IMR-90 (cell line): Measurements from ENCODE around the gene PLD1. TPM values are rescaled to one million over a fixed set of nuclear protein-coding genes. Genes with fewer than 3 reads are reported as not detected.

Experiments
- ATAC-seq: fragments of 200-7000 bp; cut with Tn5 transposase; 2 replicates; pipeline ENCODE4 v1.9.1; 2020; ENCODE audit warnings: low read depth, mild to moderate bottlenecking, moderate library complexity
- BruUV-seq: library from RNA; stranded (reverse); fragments of 400-500 nt; replicated peaks from 2 replicates; lab custom pipeline; 2021; lab: Mats Ljungman, UMichigan
- CTCF ChIA-PET: fragments of 300-600 bp; formaldehyde crosslinking; extraction: SDS; loops from one replicate; lab custom pipeline; 2021; ENCODE audit warnings: antibody characterized with exemption; lab: Yijun Ruan, JAX
- POLR2A ChIA-PET: fragments of 300-600 bp; sonication (Branson Sonifier 250); formaldehyde crosslinking; loops from one replicate; lab custom pipeline; 2022; ENCODE audit warnings: antibody characterized with exemption; ENCODE audit not compliant: unreplicated experiment; lab: Charles Lee
- DNase-seq: peaks from one replicate; pipeline ENCODE4 v3.0.0; 2013
- H2AFZ ChIP-seq: replicated peaks from 2 replicates; pipeline ENCODE3; 2013; ENCODE audit warnings: low read length, mild to moderate bottlenecking; ENCODE audit not compliant: poor library complexity
- H2AK5ac ChIP-seq: 2 replicates; pipeline ENCODE4 v1.6.1; 2013; ENCODE audit warnings: low read depth, low read length, inconsistent platforms
- H2AK9ac ChIP-seq: replicated peaks from 2 replicates; pipeline ENCODE3; 2013; ENCODE audit warnings: mild to moderate bottlenecking, low read depth, low read length, moderate library complexity; ENCODE audit not compliant: poor library complexity
- H2BK120ac ChIP-seq: 2 replicates; pipeline ENCODE4 v1.6.1; 2013; ENCODE audit warnings: low read depth, low read length, inconsistent platforms
- H2BK15ac ChIP-seq: 3 replicates; pipeline ENCODE4 v1.6.1; 2013; ENCODE audit warnings: low read depth, low read length, inconsistent platforms
- H2BK20ac ChIP-seq: 2 replicates; pipeline ENCODE4 v1.6.1; 2013; ENCODE audit warnings: low read depth, mild to moderate bottlenecking, inconsistent platforms, low read length, moderate library complexity
- H2BK5ac ChIP-seq: 2 replicates; pipeline ENCODE4 v1.6.1; 2013; ENCODE audit warnings: mild to moderate bottlenecking, low read depth, low read length, inconsistent platforms; ENCODE audit not compliant: poor library complexity, severe bottlenecking
- H3K14ac ChIP-seq: replicated peaks from 2 replicates; pipeline ENCODE4 v1.6.1; 2013; ENCODE audit warnings: low read depth, low read length, inconsistent platforms
- H3K18ac ChIP-seq: 2 replicates; pipeline ENCODE4 v1.6.1; 2013; ENCODE audit warnings: low read depth, low read length, control low read depth
- H3K23ac ChIP-seq: 2 replicates; pipeline ENCODE4 v1.6.1; 2013; ENCODE audit warnings: low read depth, low read length, inconsistent platforms
- H3K27ac ChIP-seq: 2 replicates; pipeline ENCODE4 v1.5.1; 2013; ENCODE audit warnings: mild to moderate bottlenecking, control low read depth, low read length; ENCODE audit not compliant: insufficient read depth
- H3K27me3 ChIP-seq: 2 replicates; pipeline ENCODE4 v1.6.1; 2013; ENCODE audit warnings: low read length; ENCODE audit not compliant: control insufficient read depth, insufficient read depth
- H3K36me3 ChIP-seq: 2 replicates; pipeline ENCODE4 v1.6.1; 2013; ENCODE audit warnings: low read length, mixed read lengths; ENCODE audit not compliant: control insufficient read depth, insufficient read depth
- H3K4ac ChIP-seq: 2 replicates; pipeline ENCODE4 v1.6.1; 2013; ENCODE audit warnings: low read depth, low read length, inconsistent platforms
- H3K4me1 ChIP-seq: 2 replicates; pipeline ENCODE4 v1.6.1; 2013; ENCODE audit warnings: low read length, mixed read lengths; ENCODE audit not compliant: control insufficient read depth, insufficient read depth
- H3K4me2 ChIP-seq: 2 replicates; pipeline ENCODE4 v1.6.1; 2013; ENCODE audit warnings: low read depth, mild to moderate bottlenecking, control low read depth, low read length, moderate library complexity
- H3K4me3 ChIP-seq: 2 replicates; pipeline ENCODE4 v1.5.1; 2013; ENCODE audit warnings: low read depth, mild to moderate bottlenecking, control low read depth, low read length, moderate library complexity; ENCODE audit not compliant: insufficient read depth
- H3K56ac ChIP-seq: 2 replicates; pipeline ENCODE4 v1.6.1; 2013; ENCODE audit warnings: low read length, inconsistent platforms; ENCODE audit not compliant: insufficient read depth; ENCODE audit errors: extremely low read depth
- H3K79me1 ChIP-seq, 2 experiments: 2 replicates each; pipeline ENCODE4 v1.6.1; 2013; ENCODE audit warnings: low read length in 2 of 2, inconsistent platforms in 1 of 2, low read depth in 1 of 2
- H3K9ac ChIP-seq: 2 replicates; pipeline ENCODE4 v1.6.1; 2013; ENCODE audit warnings: low read depth, low read length, control low read depth
- H3K9me1 ChIP-seq: 2 replicates; pipeline ENCODE4 v1.6.1; 2013; ENCODE audit warnings: low read length, inconsistent platforms; ENCODE audit not compliant: insufficient read depth
- H3K9me3 ChIP-seq: 2 replicates; pipeline ENCODE4 v1.6.1; 2013; ENCODE audit warnings: low read length; ENCODE audit not compliant: control insufficient read depth, insufficient read depth
- H4K20me1 ChIP-seq: 2 replicates; pipeline ENCODE4 v1.6.1; 2013; ENCODE audit warnings: low read length, inconsistent platforms; ENCODE audit not compliant: insufficient read depth
- H4K5ac ChIP-seq: 2 replicates; pipeline ENCODE4 v1.6.1; 2013; ENCODE audit warnings: mild to moderate bottlenecking, low read depth, low read length, control low read depth
- H4K8ac ChIP-seq, 2 experiments: 2 replicates each; pipeline ENCODE4 v1.6.1; 2013; ENCODE audit warnings: low read depth in 2 of 2, low read length in 2 of 2, control low read depth in 1 of 2, inconsistent platforms in 1 of 2
- H4K91ac ChIP-seq: 2 replicates; pipeline ENCODE4 v1.6.1; 2013; ENCODE audit warnings: low read depth, low read length, inconsistent platforms; ENCODE audit not compliant: insufficient read depth
- BHLHE40 ChIP-seq: fragments of 150-350 bp; IDR thresholded peaks from 2 replicates; pipeline ENCODE4 v1.6.1; 2016; ENCODE audit warnings: mild to moderate bottlenecking, low read depth, low read length
- CEBPB ChIP-seq: IDR thresholded peaks from 2 replicates; pipeline ENCODE4 v1.6.1; 2012; ENCODE audit warnings: low read depth, low read length, improper control_type of control experiment
- ELK1 ChIP-seq: fragments of 150-350 bp; IDR thresholded peaks from 2 replicates; pipeline ENCODE4 v1.6.1; 2016; ENCODE audit warnings: low read depth, mild to moderate bottlenecking, low read length, moderate library complexity, borderline replicate concordance
- FOS ChIP-seq: fragments of 150-350 bp; IDR thresholded peaks from 2 replicates; pipeline ENCODE4 v1.6.1; 2016; ENCODE audit warnings: low read depth, low read length
- MAFK ChIP-seq: IDR thresholded peaks from 2 replicates; pipeline ENCODE4 v1.6.1; 2012; ENCODE audit warnings: low read depth, low read length, improper control_type of control experiment
- MXI1 ChIP-seq: IDR thresholded peaks from 2 replicates; pipeline ENCODE4 v1.6.1; 2012; ENCODE audit warnings: low read depth, mild to moderate bottlenecking, low read length, moderate library complexity, borderline replicate concordance
- NFE2L2 ChIP-seq: fragments of 150-350 bp; IDR thresholded peaks from 2 replicates; pipeline ENCODE4 v1.6.1; 2016; ENCODE audit warnings: low read depth, mild to moderate bottlenecking, low read length
- POLR2A ChIP-seq: IDR thresholded peaks from 2 replicates; pipeline ENCODE4 v1.6.1; 2012; ENCODE audit warnings: mild to moderate bottlenecking, low read depth, low read length
- RAD21 ChIP-seq: IDR thresholded peaks from 2 replicates; pipeline ENCODE4 v1.6.1; 2012; ENCODE audit warnings: low read length, improper control_type of control experiment
- RCOR1 ChIP-seq: IDR thresholded peaks from 2 replicates; pipeline ENCODE4 v1.6.1; 2012; ENCODE audit warnings: mild to moderate bottlenecking, low read length, improper control_type of control experiment; ENCODE audit not compliant: insufficient replicate concordance
- RFX5 ChIP-seq: IDR thresholded peaks from 2 replicates; pipeline ENCODE4 v1.8.0; 2012; ENCODE audit warnings: low read depth, mild to moderate bottlenecking, low read length, moderate library complexity
- WGBS, 2 experiments: methylation state at CpG; one replicate each; pipeline versions ENCODE4 v1.1.5 to v1.1.7; 2013; ENCODE audit warnings: missing lambda C conversion rate in 2 of 2; ENCODE audit not compliant: insufficient read length in 1 of 2; ENCODE audit errors: extremely low coverage in 2 of 2; 5-methylcytosine and 5-hydroxymethylcytosine counted together
- dilution Hi-C: fragments of 300-500 bp; cut with HindIII; formaldehyde crosslinking; loops from one replicate; pipeline ENCODE4 v1.14.3; 2018; ENCODE audit warnings: low sequenced_read_pairs; ENCODE audit not compliant: unreplicated experiment
- in situ Hi-C: fragments of 300-500 bp; cut with MboI; formaldehyde crosslinking; loops from 3 replicates; pipeline ENCODE4 v1.14.3; 2019; ENCODE audit warnings: low sequenced_read_pairs, inconsistent platforms, mixed read lengths
- intact Hi-C: fragments of 100-400 bp; cut with micrococcal nuclease; formaldehyde crosslinking; loops from 2 replicates; pipeline ENCODE4 v1.10.0; 2022
- polyA plus RNA-seq, 3 experiments: library from polyadenylated mRNA; depleted of rRNA; stranded (reverse); fragments of >200 nt; gene quantifications; 2 replicates each; pipeline ENCODE4 v1.2.3, GENCODE V29; 2012; ENCODE audit warnings: low replicate concordance in 1 of 3
- total RNA-seq: library from RNA; depleted of rRNA; stranded (reverse); fragments of >200 nt; gene quantifications from 2 replicates; pipeline ENCODE4 v1.2.3, GENCODE V29; 2012
- TF ChIP-seq, protein P1 (sequence below): fragments of 150-350 bp; IDR thresholded peaks from 2 replicates; pipeline ENCODE4 v1.6.1; 2017; ENCODE audit warnings: mild to moderate bottlenecking, antibody characterized with exemption, low read length, low read depth
- TF ChIP-seq, protein P2 (sequence below): conservative IDR thresholded peaks from 2 replicates; pipeline ENCODE4 v1.5.1; 2012; ENCODE audit warnings: mild to moderate bottlenecking, low read depth, low read length, improper control_type of control experiment

PLD1 gene
- total and polyA plus RNA-seq, 2 of the 4 experiments (the other 2 are of a cell fraction) = 3.3 to 9.7 TPM

DNA sequence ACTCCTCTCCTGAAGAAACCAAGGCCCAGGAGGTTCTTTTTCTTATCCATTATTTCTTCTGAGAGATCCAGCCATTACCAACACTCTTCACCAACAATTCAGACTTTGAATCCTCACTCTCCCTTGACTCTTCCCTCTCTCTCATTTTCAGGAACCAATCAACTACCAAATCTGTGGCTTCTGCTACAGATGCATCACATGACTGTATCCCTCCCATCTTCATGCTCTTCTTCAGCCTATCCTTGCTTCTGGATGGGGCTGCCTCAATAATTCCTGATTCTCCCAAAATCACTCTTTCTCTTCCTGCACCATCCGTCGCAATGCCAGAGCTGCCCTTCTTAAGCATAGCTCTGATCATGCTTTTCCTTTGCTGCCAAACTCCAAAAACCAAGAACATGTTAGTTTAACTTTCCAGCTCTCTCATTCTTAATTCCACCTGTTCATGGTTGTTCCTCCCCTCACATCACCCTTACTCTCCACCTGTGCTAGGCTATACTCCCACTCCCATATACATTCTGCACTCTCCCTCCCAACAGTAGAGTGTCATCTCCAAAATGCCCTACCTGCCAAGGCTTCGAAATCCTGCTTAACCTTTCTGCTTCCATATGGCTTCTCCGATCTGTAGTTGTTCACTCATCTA, 13.5 kb downstream of the PLD1 start:
- TF ChIP-seq FOS (no peak), MXI1 (no peak), RAD21 (no peak), RFX5 (no peak), NFE2L2 (no peak), BHLHE40 (no peak), ELK1 (no peak), MAFK (no peak), CEBPB (no peak), RCOR1 (no peak), POLR2A (no peak)
- TF ChIP-seq, protein P1, sequence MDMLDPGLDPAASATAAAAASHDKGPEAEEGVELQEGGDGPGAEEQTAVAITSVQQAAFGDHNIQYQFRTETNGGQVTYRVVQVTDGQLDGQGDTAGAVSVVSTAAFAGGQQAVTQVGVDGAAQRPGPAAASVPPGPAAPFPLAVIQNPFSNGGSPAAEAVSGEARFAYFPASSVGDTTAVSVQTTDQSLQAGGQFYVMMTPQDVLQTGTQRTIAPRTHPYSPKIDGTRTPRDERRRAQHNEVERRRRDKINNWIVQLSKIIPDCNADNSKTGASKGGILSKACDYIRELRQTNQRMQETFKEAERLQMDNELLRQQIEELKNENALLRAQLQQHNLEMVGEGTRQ = no peak
- TF ChIP-seq, protein P2, sequence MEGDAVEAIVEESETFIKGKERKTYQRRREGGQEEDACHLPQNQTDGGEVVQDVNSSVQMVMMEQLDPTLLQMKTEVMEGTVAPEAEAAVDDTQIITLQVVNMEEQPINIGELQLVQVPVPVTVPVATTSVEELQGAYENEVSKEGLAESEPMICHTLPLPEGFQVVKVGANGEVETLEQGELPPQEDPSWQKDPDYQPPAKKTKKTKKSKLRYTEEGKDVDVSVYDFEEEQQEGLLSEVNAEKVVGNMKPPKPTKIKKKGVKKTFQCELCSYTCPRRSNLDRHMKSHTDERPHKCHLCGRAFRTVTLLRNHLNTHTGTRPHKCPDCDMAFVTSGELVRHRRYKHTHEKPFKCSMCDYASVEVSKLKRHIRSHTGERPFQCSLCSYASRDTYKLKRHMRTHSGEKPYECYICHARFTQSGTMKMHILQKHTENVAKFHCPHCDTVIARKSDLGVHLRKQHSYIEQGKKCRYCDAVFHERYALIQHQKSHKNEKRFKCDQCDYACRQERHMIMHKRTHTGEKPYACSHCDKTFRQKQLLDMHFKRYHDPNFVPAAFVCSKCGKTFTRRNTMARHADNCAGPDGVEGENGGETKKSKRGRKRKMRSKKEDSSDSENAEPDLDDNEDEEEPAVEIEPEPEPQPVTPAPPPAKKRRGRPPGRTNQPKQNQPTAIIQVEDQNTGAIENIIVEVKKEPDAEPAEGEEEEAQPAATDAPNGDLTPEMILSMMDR = no peak
- no peaks in the 10 kb centered on the region for H3K9me3 ChIP-seq
- H2AFZ ChIP-seq = no peak overlapping the region
- H2BK20ac ChIP-seq = no peak overlapping the region
- H2AK9ac ChIP-seq = no peak overlapping the region
- ChIA-PET POLR2A (no interaction called here), CTCF (no interaction called here)
- no peak overlapping the region for H4K5ac ChIP-seq
- H3K18ac ChIP-seq = no peak overlapping the region
- BruUV-seq = no TSS peak
- H3K56ac ChIP-seq = no peak overlapping the region
- no peak overlapping the region for H3K9ac ChIP-seq
- in situ Hi-C loops (no loop called here), intact Hi-C loops (no loop called here), dilution Hi-C loops (no loop called here)
- WGBS, 2 experiments = 95% methylated on average over 2 of the region's 4 CpGs; no CpG with 5 or more reads in 1 of the 2 experiments
- H4K20me1 ChIP-seq = no peaks in the 10 kb centered on the region
- peaks cover 19% of the 10 kb centered on the region for H3K4me1 ChIP-seq
- H3K27ac ChIP-seq = no peak overlapping the region
- H3K36me3 ChIP-seq = no peaks in the 10 kb centered on the region; the same call in 1 of the 2 replicates
- H4K91ac ChIP-seq = no peak overlapping the region
- DNase-seq (no peak), ATAC-seq (no peak)
- H3K27me3 ChIP-seq = no peaks in the 10 kb centered on the region
- peaks cover 14% of the 10 kb centered on the region for H3K9me1 ChIP-seq
- H4K8ac ChIP-seq = no peak overlapping the region
- peak overlapping the region; percentile 23; the same call in 1 of the 2 replicates for H3K14ac ChIP-seq
- peaks cover 23 to 37% of the 10 kb centered on the region in 2 experiments for H3K79me1 ChIP-seq
- H3K4ac ChIP-seq = no peak overlapping the region
- no peak overlapping the region for H2BK15ac ChIP-seq
- H3K4me2 ChIP-seq = no peak overlapping the region
- no peak overlapping the region for H3K4me3 ChIP-seq
- H3K23ac ChIP-seq = 0 out of 2 replicates have a peak overlapping the region, but pooled peaks have one; percentile 15
- no peak overlapping the region for H2BK120ac ChIP-seq
- no peak overlapping the region; the same call in 1 of the 2 replicates for H2AK5ac ChIP-seq
- no peak overlapping the region for H2BK5ac ChIP-seq
